Upper lobe of left lung (tissue), 6 donors: Measurements from ENCODE around the gene ZDHHC9. TPM values are rescaled to one million over a fixed set of nuclear protein-coding genes. Genes with fewer than 3 reads are reported as not detected.

Experiments used
- ATAC-seq, 2 donors: fragments of 200-7000 bp; cut with Tn5 transposase; one replicate each; pipeline ENCODE4 v1.9.1; 2022; ENCODE audit warnings: mild to moderate bottlenecking in 2 of 2, moderate library complexity in 2 of 2; ENCODE audit not compliant: low FRiP score in 2 of 2
- DNase-seq, 2 donors: peaks; one replicate each; pipeline ENCODE4 v3.0.0-alpha.2; 2019 to 2020
- H3K27ac ChIP-seq, 4 donors: fragments of 200-600 bp; sonication (generic); one replicate each; pipeline ENCODE4 v1.5.1; 2016 to 2019
- H3K27me3 ChIP-seq, 4 donors: fragments of 200-600 bp; sonication (generic); one replicate each; pipeline ENCODE4 v1.5.1; 2017 to 2019
- H3K36me3 ChIP-seq, 4 donors: fragments of 200-600 bp; sonication (generic); one replicate each; pipeline ENCODE4 v1.5.1; 2016 to 2019
- H3K4me1 ChIP-seq, 4 donors: fragments of 200-600 bp; sonication (generic); one replicate each; pipeline ENCODE4 v1.5.1; 2018 to 2019
- H3K4me3 ChIP-seq, 4 donors: fragments of 200-600 bp; sonication (generic); one replicate each; pipeline ENCODE4 v1.5.1; 2017 to 2019; ENCODE audit warnings: mild to moderate bottlenecking in 2 of 4, moderate library complexity in 1 of 4
- H3K9me3 ChIP-seq, 4 donors: fragments of 200-600 bp; sonication (generic); one replicate each; pipeline ENCODE4 v1.5.1; 2018 to 2019
- EP300 ChIP-seq, 4 donors: sonication (generic); formaldehyde crosslinking; IDR thresholded peaks; one replicate each; pipeline ENCODE4 v1.5.1; 2017; ENCODE audit warnings: antibody characterized with exemption in 4 of 4, control low read depth in 2 of 4
- POLR2A ChIP-seq, 4 donors: fragments of 450-650 bp; IDR thresholded peaks; one replicate each; pipeline ENCODE4 v1.5.1; 2016 to 2017; ENCODE audit warnings: antibody characterized with exemption in 4 of 4, mild to moderate bottlenecking in 2 of 4
- POLR2AphosphoS5 ChIP-seq, 2 donors: sonication (generic); formaldehyde crosslinking; IDR thresholded peaks; one replicate each; pipeline ENCODE4 v1.5.1; 2017; ENCODE audit warnings: antibody characterized with exemption in 2 of 2
- WGBS, 2 donors: methylation state at CpG; one replicate each; pipeline ENCODE4 v1.1.5; 2017 to 2018; 5-methylcytosine and 5-hydroxymethylcytosine counted together
- total RNA-seq, 6 donors: library from RNA; depleted of rRNA in 4 of 6; stranded (reverse); fragments of >200 nt in 4 of 6; gene quantifications; one replicate each; pipeline versions ENCODE4 v1.1.0 to v1.2.1, GENCODE V29; 2016 to 2021
- TF ChIP-seq, protein P1 (sequence below), 6 experiments: fragments of 450-650 bp in 4 of 6; fragments of 200-600 bp in 2 of 6; sonication (generic) in 2 of 6; IDR thresholded peaks; one replicate each; pipeline ENCODE4 v1.5.1; 2016 to 2019; ENCODE audit warnings: antibody characterized with exemption in 6 of 6
- donor health status: DM: no; HTN: no; CAD: no; lungs with moderate emphysema.
- donor health status: DM: no; HTN: yes; CAD: no; lungs with severe emphysema.

ZDHHC9 gene
- total RNA-seq, 6 donors from 2014 or later = 16.8 to 67.8 (median 41.7) TPM

DNA sequence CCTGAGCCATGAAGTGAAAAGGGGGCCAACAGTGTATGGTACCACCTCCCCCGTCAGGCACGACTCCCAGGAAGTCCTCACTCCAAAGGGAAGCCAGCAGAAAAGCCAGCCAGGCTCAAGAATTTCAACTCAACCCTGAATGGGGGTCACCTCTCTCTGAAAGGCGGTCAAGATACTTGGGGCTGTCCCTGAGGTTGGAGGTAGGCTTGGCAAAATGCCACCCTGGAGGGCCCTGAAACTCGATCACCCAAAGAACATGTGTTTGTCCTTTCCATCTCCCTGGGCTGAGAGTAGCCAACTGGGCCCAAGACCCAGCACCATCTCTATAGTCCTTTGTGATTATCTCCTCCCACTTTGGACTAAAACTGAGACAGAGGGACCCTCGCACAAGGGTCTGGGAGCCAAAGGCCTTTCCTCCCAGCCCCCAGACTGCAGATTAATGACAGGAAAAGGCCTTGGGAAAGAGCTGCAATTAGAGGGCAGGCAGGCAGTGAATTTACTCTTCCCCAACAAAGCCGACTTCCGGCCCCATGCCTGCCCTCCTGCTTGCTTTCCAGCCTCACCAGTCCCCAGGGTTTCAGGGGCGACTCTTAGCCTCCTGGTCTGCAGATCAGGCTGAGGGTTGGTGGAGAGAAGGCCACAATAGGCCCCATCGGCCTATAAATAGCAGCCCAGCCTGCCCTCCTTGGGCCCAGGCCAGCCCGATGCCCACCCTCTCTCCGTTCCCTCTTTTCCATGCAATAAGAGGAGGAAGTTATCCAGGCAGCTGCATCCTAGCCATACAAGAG is 58.3 kb downstream of the ZDHHC9 start:
- TF ChIP-seq EP300 (IDR thresholded peaks at IDR 0.05) = no peak
- TF ChIP-seq POLR2AphosphoS5 (IDR thresholded peaks at IDR 0.05) = no peak
- TF ChIP-seq, protein P1, sequence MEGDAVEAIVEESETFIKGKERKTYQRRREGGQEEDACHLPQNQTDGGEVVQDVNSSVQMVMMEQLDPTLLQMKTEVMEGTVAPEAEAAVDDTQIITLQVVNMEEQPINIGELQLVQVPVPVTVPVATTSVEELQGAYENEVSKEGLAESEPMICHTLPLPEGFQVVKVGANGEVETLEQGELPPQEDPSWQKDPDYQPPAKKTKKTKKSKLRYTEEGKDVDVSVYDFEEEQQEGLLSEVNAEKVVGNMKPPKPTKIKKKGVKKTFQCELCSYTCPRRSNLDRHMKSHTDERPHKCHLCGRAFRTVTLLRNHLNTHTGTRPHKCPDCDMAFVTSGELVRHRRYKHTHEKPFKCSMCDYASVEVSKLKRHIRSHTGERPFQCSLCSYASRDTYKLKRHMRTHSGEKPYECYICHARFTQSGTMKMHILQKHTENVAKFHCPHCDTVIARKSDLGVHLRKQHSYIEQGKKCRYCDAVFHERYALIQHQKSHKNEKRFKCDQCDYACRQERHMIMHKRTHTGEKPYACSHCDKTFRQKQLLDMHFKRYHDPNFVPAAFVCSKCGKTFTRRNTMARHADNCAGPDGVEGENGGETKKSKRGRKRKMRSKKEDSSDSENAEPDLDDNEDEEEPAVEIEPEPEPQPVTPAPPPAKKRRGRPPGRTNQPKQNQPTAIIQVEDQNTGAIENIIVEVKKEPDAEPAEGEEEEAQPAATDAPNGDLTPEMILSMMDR (IDR thresholded peaks at IDR 0.05) = no peak
- TF ChIP-seq POLR2A (IDR thresholded peaks at IDR 0.05) = no peak
- no peak for DNase-seq
- Histone ChIP-seq H3K4me3 (no peak overlapping the region), H3K9me3 (no peaks in the 10 kb centered on the region), H3K36me3 (no peaks in the 10 kb centered on the region), H3K27me3 (no peaks in the 10 kb centered on the region), H3K4me1 (peaks cover 0 to 9% (median 0%) of the 10 kb centered on the region in 4 donors), H3K27ac (peak overlapping the region in 2 of 4 donors; percentile 22 to 47)
- no peak for ATAC-seq
- WGBS, 2 donors = 69 to 82% methylated on average over 4 to 11 of the region's 11 CpGs

DNA sequence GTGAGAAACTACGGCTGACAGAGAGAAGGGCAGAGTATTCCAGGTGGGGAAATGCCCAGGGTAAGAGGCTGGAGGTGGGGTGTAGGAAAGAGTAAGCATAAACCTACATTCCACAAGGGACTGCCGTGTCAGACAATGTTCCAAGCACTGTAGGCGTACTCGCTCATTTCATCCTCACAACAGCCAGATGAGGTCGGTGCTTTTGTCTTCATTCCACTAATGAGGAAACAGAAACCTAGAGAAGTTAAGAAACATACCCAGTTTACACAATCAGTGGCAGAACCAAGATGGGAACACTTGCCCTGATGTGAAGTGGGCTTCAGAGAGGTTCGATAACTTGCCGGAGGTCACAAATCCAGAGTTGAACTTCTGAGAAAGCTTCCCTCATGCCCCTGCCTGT is 59.3 kb downstream of the ZDHHC9 start:
- H3K27ac ChIP-seq = peak overlapping the region in 1 of 4 donors; percentile 23
- H3K4me1 ChIP-seq = peaks cover 0 to 9% (median 0%) of the 10 kb centered on the region in 4 donors
- WGBS, 2 donors = 65 to 88% methylated on average over 5 to 7 of the region's 7 CpGs
- ATAC-seq (no peak), DNase-seq (no peak)
- no peaks in the 10 kb centered on the region for H3K36me3 ChIP-seq
- H3K9me3 ChIP-seq = no peaks in the 10 kb centered on the region
- TF ChIP-seq, protein P1 (IDR thresholded peaks at IDR 0.05) = no peak
- TF ChIP-seq POLR2A (IDR thresholded peaks at IDR 0.05) = no peak
- H3K4me3 ChIP-seq = no peak overlapping the region
- no peaks in the 10 kb centered on the region for H3K27me3 ChIP-seq

DNA sequence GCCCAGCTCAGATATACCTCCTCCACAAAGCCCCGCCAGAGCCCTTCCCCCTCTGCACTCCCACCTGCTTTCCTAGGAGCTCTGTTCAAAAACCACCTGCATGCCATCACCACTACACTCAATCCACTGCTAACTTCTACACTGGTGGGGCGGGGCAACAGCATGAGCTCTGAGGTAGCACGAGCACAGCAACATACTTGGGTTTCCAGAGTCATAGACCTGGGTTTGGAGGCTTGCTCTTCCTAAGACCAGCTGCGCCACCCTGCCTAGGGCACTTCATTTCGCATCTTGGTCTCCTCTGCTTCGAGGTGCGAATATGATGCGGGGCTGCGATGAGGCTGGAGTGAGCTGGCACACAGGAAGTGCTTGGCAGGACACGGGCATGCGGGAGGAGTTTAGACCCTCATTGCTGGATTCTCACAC is 60.4 kb downstream of the ZDHHC9 start:
- 75 to 93% methylated on average over 2 to 11 of the region's 11 CpGs for WGBS, 2 donors
- Histone ChIP-seq H3K27me3 (no peaks in the 10 kb centered on the region), H3K4me3 (peak overlapping the region in 2 of 4 donors; percentile 2 to 16), H3K27ac (peak overlapping the region in 2 of 4 donors; percentile 43 to 49), H3K9me3 (no peaks in the 10 kb centered on the region), H3K36me3 (no peaks in the 10 kb centered on the region), H3K4me1 (peaks cover 0 to 12% (median 0%) of the 10 kb centered on the region in 4 donors)
- ATAC-seq (no peak), DNase-seq (no peak)
- TF ChIP-seq POLR2AphosphoS5 (IDR thresholded peaks at IDR 0.05) (no peak), POLR2A (IDR thresholded peaks at IDR 0.05) (no peak), EP300 (IDR thresholded peaks at IDR 0.05) (no peak)
- TF ChIP-seq, protein P1 (IDR thresholded peaks at IDR 0.05) = no peak

DNA sequence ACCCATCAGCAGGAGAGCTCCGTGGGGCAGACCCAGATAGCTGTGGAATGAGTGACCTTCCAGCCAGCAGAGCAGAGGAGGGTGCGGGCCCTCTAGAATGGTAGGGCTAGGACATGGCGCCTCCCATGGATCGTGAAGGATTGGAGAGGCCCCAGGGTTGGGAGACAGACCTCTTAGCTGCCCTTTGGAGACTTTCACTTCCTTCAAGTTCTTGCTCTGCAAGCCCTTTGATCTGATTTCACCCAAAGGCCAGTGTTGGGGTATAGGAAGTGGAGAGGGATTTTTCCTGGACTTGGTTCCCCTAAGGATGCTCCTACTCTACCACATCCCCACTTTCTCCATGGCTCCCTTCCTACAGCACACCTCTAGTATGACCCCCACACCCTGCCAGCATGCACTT is 61.0 kb downstream of the ZDHHC9 start:
- no peak for ATAC-seq
- Histone ChIP-seq H3K9me3 (no peaks in the 10 kb centered on the region), H3K4me3 (peak overlapping the region in 1 of 4 donors; percentile 16), H3K36me3 (no peaks in the 10 kb centered on the region), H3K27me3 (no peaks in the 10 kb centered on the region), H3K4me1 (peaks cover 0 to 15% (median 0%) of the 10 kb centered on the region in 4 donors), H3K27ac (peak overlapping the region in 2 of 4 donors; percentile 9 to 43)
- no peak for DNase-seq
- TF ChIP-seq, protein P1 (IDR thresholded peaks at IDR 0.05) = no peak
- TF ChIP-seq POLR2AphosphoS5 (IDR thresholded peaks at IDR 0.05) = no peak
- no peak for TF ChIP-seq POLR2A (IDR thresholded peaks at IDR 0.05)
- no peak for TF ChIP-seq EP300 (IDR thresholded peaks at IDR 0.05)
- 67 to 74% methylated on average over 4 of the region's 4 CpGs for WGBS, 2 donors
